HepG2 (cell line): ENCODE data around the gene IVD. TPM values are rescaled to one million over a fixed set of nuclear protein-coding genes. Genes with fewer than 3 reads are reported as not detected.

Source experiments
- ATAC-seq: fragments of 200-7000 bp; cut with Tn5 transposase; 3 replicates; pipeline ENCODE4 v1.9.1; 2020; ENCODE audit warnings: mild to moderate bottlenecking, moderate library complexity
- BruUV-seq: library from RNA; stranded (reverse); fragments of 400-500 nt; replicated peaks from 2 replicates; lab custom pipeline; 2021; lab: Mats Ljungman, UMichigan
- CTCF ChIA-PET: fragments of 300-600 bp; formaldehyde crosslinking; extraction: SDS; loops from one replicate; lab custom pipeline; 2021; ENCODE audit warnings: low total read pairs, inconsistent platforms, low intra/inter-chr PET ratio; lab: Yijun Ruan, JAX
- POLR2A ChIA-PET: fragments of 350-600 bp; sonication (Branson Sonifier 250); formaldehyde crosslinking; loops from one replicate; lab custom pipeline; 2020; ENCODE audit warnings: antibody characterized with exemption, inconsistent platforms; lab: Yijun Ruan, JAX
- DNase-seq: peaks from one replicate; pipeline ENCODE4 v3.0.0-alpha.2; 2015; ENCODE audit warnings: low spot score
- FAIRE-seq: peaks from 3 replicates; lab custom pipeline; 2011; peaks lifted over from hg19 to GRCh38; lab: Jason Lieb, UNC
- H2AFZ ChIP-seq: one replicate; pipeline ENCODE4 v1.6.1; 2011; ENCODE audit warnings: low read length, inconsistent platforms
- H3K27ac ChIP-seq: fragments of 300-600 bp; 3 replicates; pipeline ENCODE4 v1.8.0; 2011; ENCODE audit warnings: mixed run types, mild to moderate bottlenecking, mixed read lengths, low read length, inconsistent platforms; ENCODE audit not compliant: insufficient read depth; ENCODE audit errors: extremely low read length
- H3K27me3 ChIP-seq, 2 experiments: fragments of 200-600 bp in 1 of 2; 2 replicates in 1 of 2; 3 replicates in 1 of 2; pipeline versions ENCODE4 v1.6.0 to v1.8.0; 2011; ENCODE audit warnings: low read length in 2 of 2, mild to moderate bottlenecking in 2 of 2, moderate library complexity in 2 of 2, inconsistent platforms in 1 of 2; ENCODE audit not compliant: insufficient read depth in 2 of 2, control insufficient read depth in 1 of 2
- H3K36me3 ChIP-seq, 2 experiments: fragments of 200-600 bp in 1 of 2; replicated peaks in 1 of 2; 2 replicates in 1 of 2; 3 replicates in 1 of 2; pipeline versions ENCODE4 v1.5.1 to v1.8.0; 2011; ENCODE audit warnings: low read length in 2 of 2, inconsistent platforms in 1 of 2; ENCODE audit not compliant: insufficient read depth in 2 of 2, control insufficient read depth in 1 of 2
- H3K4me1 ChIP-seq: 2 replicates; pipeline ENCODE4 v1.5.1; 2012; ENCODE audit warnings: low read length, inconsistent platforms; ENCODE audit not compliant: insufficient read depth
- H3K4me2 ChIP-seq: 2 replicates; pipeline ENCODE4 v1.6.0; 2011; ENCODE audit warnings: low read depth, low read length, inconsistent platforms
- H3K4me3 ChIP-seq, 3 experiments: fragments of 200-600 bp in 1 of 3; sonication (generic), shearing (Covaris generic) in 1 of 3; replicated peaks in 1 of 3; 2 replicates each; pipeline ENCODE4 v1.5.1; 2011 to 2016; ENCODE audit warnings: low read length in 3 of 3, inconsistent platforms in 2 of 3, low read depth in 2 of 3, mild to moderate bottlenecking in 2 of 3, control low read depth in 1 of 3, mixed read lengths in 1 of 3; ENCODE audit not compliant: insufficient read depth in 1 of 3
- H3K79me2 ChIP-seq: one replicate; pipeline ENCODE4 v1.6.1; 2011; ENCODE audit warnings: low read length, inconsistent platforms; ENCODE audit not compliant: insufficient read depth
- H3K9ac ChIP-seq: 2 replicates; pipeline ENCODE4 v1.6.0; 2011; ENCODE audit warnings: mild to moderate bottlenecking, low read depth, low read length, inconsistent platforms; ENCODE audit not compliant: insufficient read depth
- H3K9me3 ChIP-seq: 2 replicates; pipeline ENCODE4 v1.5.1; 2012; ENCODE audit warnings: mild to moderate bottlenecking, low read length
- H4K20me1 ChIP-seq: 2 replicates; pipeline ENCODE4 v1.6.0; 2011; ENCODE audit warnings: inconsistent platforms, mild to moderate bottlenecking, low read length, moderate library complexity; ENCODE audit not compliant: insufficient read depth
- FOXO1 ChIP-seq: sonication (generic); formaldehyde crosslinking; IDR thresholded peaks from 2 replicates; pipeline ENCODE4 v1.4.0; 2020; ENCODE audit warnings: missing genetic modification reagents
- PHF8 ChIP-seq: sonication (generic); formaldehyde crosslinking; IDR thresholded peaks from 2 replicates; pipeline ENCODE4 v1.5.0; 2020; ENCODE audit warnings: missing genetic modification reagents
- SMARCC2 ChIP-seq: fragments of 450-650 bp; IDR thresholded peaks from 2 replicates; pipeline ENCODE4 v1.6.1; 2017; ENCODE audit warnings: antibody characterized with exemption, mild to moderate bottlenecking
- ZBTB20 ChIP-seq: sonication (generic); formaldehyde crosslinking; IDR thresholded peaks from 2 replicates; pipeline ENCODE4 v1.8.1; 2023; ENCODE audit warnings: missing genetic modification reagents, low read depth, mild to moderate bottlenecking, borderline replicate concordance
- ZMYM3 ChIP-seq: sonication (generic); formaldehyde crosslinking; IDR thresholded peaks from 2 replicates; pipeline ENCODE4 v1.5.1; 2020; ENCODE audit warnings: mild to moderate bottlenecking, missing genetic modification reagents
- ZNF260 ChIP-seq: sonication (generic); formaldehyde crosslinking; IDR thresholded peaks from 2 replicates; pipeline ENCODE4 v1.4.0; 2020; ENCODE audit warnings: missing genetic modification reagents, low read depth, mild to moderate bottlenecking, borderline replicate concordance
- ZNF33A ChIP-seq: sonication (generic); formaldehyde crosslinking; IDR thresholded peaks from 2 replicates; pipeline ENCODE4 v1.5.1; 2020; ENCODE audit warnings: missing genetic modification reagents, mild to moderate bottlenecking, moderate library complexity, borderline replicate concordance
- ZNF850 ChIP-seq: sonication (generic); formaldehyde crosslinking; conservative IDR thresholded peaks from 2 replicates; pipeline ENCODE4 v1.9.0; 2021; ENCODE audit warnings: mild to moderate bottlenecking, missing genetic modification reagents
- WGBS: methylation state at CpG from one replicate; pipeline ENCODE4 v1.1.6; 2017; ENCODE audit warnings: low lambda C conversion rate; 5-methylcytosine and 5-hydroxymethylcytosine counted together
- in situ Hi-C: cut with HindIII; loops from 2 replicates; pipeline ENCODE4 v1.10.0; 2017; ENCODE audit warnings: low pct_unique_long_range_greater_than_20kb; ENCODE audit not compliant: extremely low pct_ligation_motif_present
- intact Hi-C: fragments of 100-400 bp; cut with micrococcal nuclease; formaldehyde crosslinking; loops from one replicate; pipeline ENCODE4 v1.10.0; 2022; ENCODE audit not compliant: unreplicated experiment
- polyA plus RNA-seq, 8 experiments: library from polyadenylated mRNA; depleted of rRNA in 3 of 8; stranded (reverse) in 7 of 8; unstranded in 1 of 8; fragments of >200 nt; fragmentation: Illumina TruSeq in 4 of 8; extraction: Trizol in 4 of 8; gene quantifications; 2 replicates each; pipeline versions ENCODE4 v1.2.1 to v1.2.3, GENCODE V29; 2011 to 2016; ENCODE audit warnings: low read depth in 4 of 8, missing spikeins in 1 of 8, mixed read lengths in 1 of 8; ENCODE audit not compliant: insufficient read depth in 1 of 8
- total RNA-seq, 5 experiments: library from RNA; depleted of rRNA; stranded (reverse); fragments of >200 nt; fragmentation: Illumina TruSeq; extraction: Trizol; gene quantifications; 2 replicates each; pipeline ENCODE4 v1.2.3, GENCODE V29; 2016; ENCODE audit warnings: low read depth in 1 of 5
- TF ChIP-seq, protein P1 (sequence below): sonication (generic); formaldehyde crosslinking; IDR thresholded peaks from 2 replicates; pipeline ENCODE4 v1.9.0; 2021; ENCODE audit warnings: missing genetic modification reagents, borderline replicate concordance
- TF ChIP-seq, protein P2 (sequence below): sonication (generic); formaldehyde crosslinking; IDR thresholded peaks from 2 replicates; pipeline ENCODE4 v1.4.0; 2020; ENCODE audit warnings: missing genetic modification reagents

IVD gene
- total and polyA plus RNA-seq, 2 of the 13 experiments (the other 11 are each of a cell fraction or from before 2014, with no cell fraction given) = 48.0 to 53.9 TPM

DNA sequence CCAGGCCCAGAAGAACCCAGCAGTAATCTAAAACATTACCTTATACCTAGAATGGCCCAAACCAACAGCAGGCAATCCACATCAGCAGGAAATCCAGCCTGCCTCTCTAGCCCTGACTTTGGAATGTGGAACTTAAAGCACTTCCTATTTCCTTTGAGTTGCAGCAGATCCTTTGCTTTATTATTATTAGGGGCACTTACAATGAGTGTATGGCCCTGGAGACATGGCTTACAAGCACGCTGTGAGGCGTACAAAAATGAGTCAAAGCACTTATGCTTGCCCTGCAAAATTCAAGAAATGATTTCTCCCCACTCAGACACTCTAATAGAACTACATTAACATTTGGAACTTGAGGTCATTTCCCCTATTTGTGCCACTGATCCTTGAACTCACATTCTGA lies 32.6 kb upstream of the IVD start:
- Histone ChIP-seq H3K36me3 (no peaks in the 10 kb centered on the region), H3K9me3 (no peaks in the 10 kb centered on the region), H3K9ac (no peak overlapping the region), H4K20me1 (no peaks in the 10 kb centered on the region), H2AFZ (no peak overlapping the region), H3K79me2 (no peaks in the 10 kb centered on the region), H3K27ac (no peak overlapping the region), H3K4me2 (no peak overlapping the region), H3K27me3 (peaks cover 6 to 42% of the 10 kb centered on the region in 2 experiments; a peak in 4 of 5 replicates), H3K4me3 (no peak overlapping the region), H3K4me1 (no peaks in the 10 kb centered on the region)
- TF ChIP-seq ZBTB20 = no peak
- no peak for TF ChIP-seq ZNF850 (CRISPR knock-in tag)
- TF ChIP-seq, protein P1, sequence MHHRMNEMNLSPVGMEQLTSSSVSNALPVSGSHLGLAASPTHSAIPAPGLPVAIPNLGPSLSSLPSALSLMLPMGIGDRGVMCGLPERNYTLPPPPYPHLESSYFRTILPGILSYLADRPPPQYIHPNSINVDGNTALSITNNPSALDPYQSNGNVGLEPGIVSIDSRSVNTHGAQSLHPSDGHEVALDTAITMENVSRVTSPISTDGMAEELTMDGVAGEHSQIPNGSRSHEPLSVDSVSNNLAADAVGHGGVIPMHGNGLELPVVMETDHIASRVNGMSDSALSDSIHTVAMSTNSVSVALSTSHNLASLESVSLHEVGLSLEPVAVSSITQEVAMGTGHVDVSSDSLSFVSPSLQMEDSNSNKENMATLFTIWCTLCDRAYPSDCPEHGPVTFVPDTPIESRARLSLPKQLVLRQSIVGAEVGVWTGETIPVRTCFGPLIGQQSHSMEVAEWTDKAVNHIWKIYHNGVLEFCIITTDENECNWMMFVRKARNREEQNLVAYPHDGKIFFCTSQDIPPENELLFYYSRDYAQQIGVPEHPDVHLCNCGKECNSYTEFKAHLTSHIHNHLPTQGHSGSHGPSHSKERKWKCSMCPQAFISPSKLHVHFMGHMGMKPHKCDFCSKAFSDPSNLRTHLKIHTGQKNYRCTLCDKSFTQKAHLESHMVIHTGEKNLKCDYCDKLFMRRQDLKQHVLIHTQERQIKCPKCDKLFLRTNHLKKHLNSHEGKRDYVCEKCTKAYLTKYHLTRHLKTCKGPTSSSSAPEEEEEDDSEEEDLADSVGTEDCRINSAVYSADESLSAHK = no peak
- TF ChIP-seq ZNF33A (CRISPR knock-in tag) = no peak
- TF ChIP-seq ZMYM3 (CRISPR knock-in tag) = no peak
- TF ChIP-seq, protein P2, sequence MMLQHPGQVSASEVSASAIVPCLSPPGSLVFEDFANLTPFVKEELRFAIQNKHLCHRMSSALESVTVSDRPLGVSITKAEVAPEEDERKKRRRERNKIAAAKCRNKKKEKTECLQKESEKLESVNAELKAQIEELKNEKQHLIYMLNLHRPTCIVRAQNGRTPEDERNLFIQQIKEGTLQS (CRISPR knock-in tag) = no peak
- TF ChIP-seq SMARCC2 = no peak
- TF ChIP-seq ZNF260 (CRISPR knock-in tag) = no peak
- no peak for TF ChIP-seq FOXO1 (CRISPR knock-in tag)
- no peak for TF ChIP-seq PHF8
- BruUV-seq = no TSS peak
- CTCF ChIA-PET = no interaction called here
- POLR2A ChIA-PET = no interaction called here
- 4% methylated on average over 2 of the region's 2 CpGs for WGBS
- FAIRE-seq = no peak
- intact Hi-C loops (no loop called here), in situ Hi-C loops (no loop called here)
- ATAC-seq = no peak
- DNase-seq = no peak
